Ovary (tissue), 9 donors: ENCODE results near the gene SERPING1. TPM values are rescaled to one million over a fixed set of nuclear protein-coding genes. Genes with fewer than 3 reads are reported as not detected.

Experiments
- DNase-seq, 5 donors: peaks; one replicate each; pipeline ENCODE4 v3.0.0-alpha.2; 2019 to 2020
- H3K27ac ChIP-seq, 2 donors: fragments of 200-600 bp; one replicate each; pipeline versions ENCODE4 v1.5.1 to v1.8.0; 2019 to 2022
- H3K27me3 ChIP-seq: fragments of 200-600 bp; one replicate; pipeline ENCODE4 v1.8.0; 2022
- H3K36me3 ChIP-seq: fragments of 200-600 bp; sonication (generic); one replicate; pipeline ENCODE4 v1.5.1; 2019
- H3K4me1 ChIP-seq: one replicate; pipeline ENCODE4 v1.8.1; 2013; ENCODE audit warnings: mild to moderate bottlenecking, moderate library complexity; ENCODE audit not compliant: insufficient read depth
- H3K4me3 ChIP-seq: fragments of 200-600 bp; sonication (generic); one replicate; pipeline ENCODE4 v1.5.1; 2017
- H3K9me3 ChIP-seq, 2 donors: fragments of 200-600 bp in 1 of 2; sonication (generic) in 1 of 2; one replicate each; pipeline versions ENCODE4 v1.5.1 to v1.8.1; 2013 to 2019; ENCODE audit warnings: mild to moderate bottlenecking in 1 of 2, moderate library complexity in 1 of 2
- EP300 ChIP-seq: sonication (generic); formaldehyde crosslinking; IDR thresholded peaks from one replicate; pipeline ENCODE4 v1.6.1; 2017; ENCODE audit warnings: antibody characterized with exemption
- POLR2A ChIP-seq: fragments of 450-650 bp; IDR thresholded peaks from one replicate; pipeline ENCODE4 v1.6.1; 2017; ENCODE audit warnings: antibody characterized with exemption, mild to moderate bottlenecking, moderate library complexity
- WGBS, 3 donors: extraction: QIAGEN DNeasy Blood & Tissue Kit in 1 of 3; methylation state at CpG; one replicate each; pipeline versions ENCODE4 v1.1.5 to v1.1.7; 2013 to 2017; 5-methylcytosine and 5-hydroxymethylcytosine counted together
- intact Hi-C, 4 donors: fragments of 100-400 bp; cut with DNase I; formaldehyde crosslinking; loops; one replicate each; pipeline versions ENCODE4 v1.11.0 to v1.15.1; 2022 to 2023
- polyA plus RNA-seq, 2 donors: library from polyadenylated mRNA; stranded (reverse); fragments of 200-250 nt in 1 of 2; fragments of 350-450 nt in 1 of 2; fragmentation: Illumina TruSeq in 1 of 2; extraction: RNeasy Lipid Tissue Mini Kit (QIAGEN cat#74804) in 1 of 2; gene quantifications; one replicate each; pipeline ENCODE4 v1.2.3, GENCODE V29; 2013 to 2014
- total RNA-seq, 7 donors: library from RNA; depleted of rRNA in 2 of 7; stranded (reverse); fragments of >200 nt in 2 of 7; fragmentation: NEBNext Ultra II Directional in 3 of 7; extraction: Animal tissue kit (Norgen Biotek cat#: 25700) in 3 of 7; gene quantifications; one replicate each; pipeline versions ENCODE4 v1.1.0 to v1.2.4, GENCODE V29; 2016 to 2023
- TF ChIP-seq, protein P1 (sequence below), 3 donors: fragments of 450-650 bp in 2 of 3; fragments of 200-600 bp in 1 of 3; IDR thresholded peaks; one replicate each; pipeline versions ENCODE4 v1.5.1 to v1.8.0; 2016 to 2022; ENCODE audit warnings: antibody characterized with exemption in 3 of 3, mild to moderate bottlenecking in 1 of 3
- donor health status: DM: no; HTN: no; CAD: no; lungs with moderate emphysema.
- donor health status: DM: no; HTN: no; CAD: no.
- donor health status: Bipolar disorder and iron deficiency.
- donor health status: DM: yes; HTN: yes; CAD: no.
- donor health status: DM: no; HTN: no; CAD: no.
- donor health status: DM: yes; HTN: yes; CAD: no.

The SERPING1 gene
- total and polyA plus RNA-seq, 9 donors: 454 to 2,358 (median 729) TPM

DNA sequence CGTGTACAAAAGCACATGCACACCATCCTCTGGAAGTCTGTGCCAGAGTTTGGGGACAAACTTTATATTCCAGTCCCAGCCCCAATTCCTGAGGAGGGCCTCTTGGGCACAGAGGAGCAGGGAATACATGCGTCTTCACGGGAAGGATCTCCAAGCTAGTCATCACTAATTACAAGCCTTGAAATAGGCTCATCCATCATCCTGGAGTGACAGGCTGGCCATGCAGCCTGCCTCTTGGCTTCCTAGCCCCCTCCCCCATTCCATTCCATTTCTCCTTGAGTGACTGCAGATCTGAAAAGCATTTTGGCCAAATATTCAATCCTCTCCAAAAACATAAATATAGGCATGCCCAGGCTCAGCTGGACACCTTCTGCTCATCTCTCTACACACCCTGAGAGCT, 24.8 kb downstream of the SERPING1 start:
- 51 to 65% (median 57%) methylated on average over 3 of the region's 3 CpGs for WGBS, 3 donors
- no peaks in the 10 kb centered on the region for H3K36me3 ChIP-seq
- no peaks in the 10 kb centered on the region for H3K9me3 ChIP-seq
- H3K4me3 ChIP-seq: no peak overlapping the region
- no peaks in the 10 kb centered on the region for H3K27me3 ChIP-seq
- intact Hi-C loops: no loop called here
- H3K27ac ChIP-seq: no peak overlapping the region
- no peaks in the 10 kb centered on the region for H3K4me1 ChIP-seq
- DNase-seq: no peak
- TF ChIP-seq EP300 (no peak), POLR2A (no peak)
- TF ChIP-seq, protein P1, sequence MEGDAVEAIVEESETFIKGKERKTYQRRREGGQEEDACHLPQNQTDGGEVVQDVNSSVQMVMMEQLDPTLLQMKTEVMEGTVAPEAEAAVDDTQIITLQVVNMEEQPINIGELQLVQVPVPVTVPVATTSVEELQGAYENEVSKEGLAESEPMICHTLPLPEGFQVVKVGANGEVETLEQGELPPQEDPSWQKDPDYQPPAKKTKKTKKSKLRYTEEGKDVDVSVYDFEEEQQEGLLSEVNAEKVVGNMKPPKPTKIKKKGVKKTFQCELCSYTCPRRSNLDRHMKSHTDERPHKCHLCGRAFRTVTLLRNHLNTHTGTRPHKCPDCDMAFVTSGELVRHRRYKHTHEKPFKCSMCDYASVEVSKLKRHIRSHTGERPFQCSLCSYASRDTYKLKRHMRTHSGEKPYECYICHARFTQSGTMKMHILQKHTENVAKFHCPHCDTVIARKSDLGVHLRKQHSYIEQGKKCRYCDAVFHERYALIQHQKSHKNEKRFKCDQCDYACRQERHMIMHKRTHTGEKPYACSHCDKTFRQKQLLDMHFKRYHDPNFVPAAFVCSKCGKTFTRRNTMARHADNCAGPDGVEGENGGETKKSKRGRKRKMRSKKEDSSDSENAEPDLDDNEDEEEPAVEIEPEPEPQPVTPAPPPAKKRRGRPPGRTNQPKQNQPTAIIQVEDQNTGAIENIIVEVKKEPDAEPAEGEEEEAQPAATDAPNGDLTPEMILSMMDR (IDR thresholded peaks at IDR 0.05): no peak

- intact Hi-C loops: no loop called here
- TF ChIP-seq EP300 (no peak), POLR2A (no peak)
- TF ChIP-seq, protein P1 (IDR thresholded peaks at IDR 0.05): no peak
- 80 to 87% (median 84%) methylated on average over 2 of the region's 2 CpGs for WGBS, 3 donors
- Histone ChIP-seq H3K36me3 (no peaks in the 10 kb centered on the region), H3K27ac (no peak overlapping the region), H3K27me3 (no peaks in the 10 kb centered on the region), H3K9me3 (no peaks in the 10 kb centered on the region), H3K4me1 (no peaks in the 10 kb centered on the region), H3K4me3 (no peak overlapping the region)
- no peak for DNase-seq
Measured at GRCh38 chr11:57624864-57625263, 27.4 kb downstream of the SERPING1 start.

DNA sequence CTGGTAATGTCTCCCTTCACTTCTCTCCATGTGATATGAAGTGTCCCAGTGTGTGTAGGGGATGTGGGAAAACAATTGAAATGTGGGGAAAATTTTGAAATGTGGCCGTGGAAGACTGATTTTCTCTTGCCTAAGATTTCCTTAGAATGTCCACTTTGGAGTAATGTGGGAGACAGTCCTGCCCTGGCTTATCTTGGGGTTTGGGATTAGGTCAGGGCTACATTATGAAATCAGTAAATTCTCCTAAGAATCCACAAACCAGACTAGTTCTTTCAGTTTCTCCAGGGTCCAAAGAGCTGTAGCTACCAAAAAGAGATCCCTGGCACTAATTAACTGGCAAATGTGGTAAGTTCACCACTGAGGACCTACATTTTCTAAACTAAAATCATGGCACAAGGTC, 29.4 kb downstream of the SERPING1 start:
- TF ChIP-seq, protein P1 (IDR thresholded peaks at IDR 0.05): no peak
- no peak for TF ChIP-seq EP300
- no peak for TF ChIP-seq POLR2A
- intact Hi-C loops: no loop called here
- Histone ChIP-seq H3K9me3 (no peaks in the 10 kb centered on the region), H3K4me3 (no peak overlapping the region), H3K4me1 (no peaks in the 10 kb centered on the region), H3K36me3 (no peaks in the 10 kb centered on the region), H3K27ac (no peak overlapping the region), H3K27me3 (no peaks in the 10 kb centered on the region)
- DNase-seq: no peak
- WGBS, 3 donors: 39 to 65% (median 43%) methylated on average over 1 of the region's 1 CpG

DNA sequence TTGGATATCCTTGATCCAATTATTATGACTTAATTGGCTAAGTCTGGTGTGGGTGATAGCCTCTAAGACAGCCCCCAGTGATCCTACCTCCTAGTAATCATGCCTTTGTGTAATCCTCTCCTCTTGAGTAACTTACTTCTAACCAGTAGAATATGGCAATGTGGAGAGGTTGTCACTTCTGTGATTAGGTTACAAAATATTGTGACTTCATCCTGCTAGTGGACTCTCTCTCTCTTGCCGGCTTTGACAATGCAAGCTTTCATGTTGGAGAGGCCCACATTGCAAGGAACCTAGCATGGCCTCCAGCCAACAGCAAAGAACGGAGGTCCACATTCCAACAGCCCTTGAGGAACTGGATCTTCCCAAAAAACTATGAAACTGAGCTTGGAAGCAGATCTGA, 32.7 kb downstream of the SERPING1 start:
- no peaks in the 10 kb centered on the region for H3K4me1 ChIP-seq
- H3K27ac ChIP-seq: no peak overlapping the region
- no peak overlapping the region for H3K4me3 ChIP-seq
- intact Hi-C loops: no loop called here
- no peaks in the 10 kb centered on the region for H3K9me3 ChIP-seq
- DNase-seq: no peak
- TF ChIP-seq, protein P1 (IDR thresholded peaks at IDR 0.05): no peak
- TF ChIP-seq EP300 (no peak), POLR2A (no peak)
- 43 to 63% (median 45%) methylated on average over 2 of the region's 2 CpGs for WGBS, 3 donors
- H3K27me3 ChIP-seq: no peaks in the 10 kb centered on the region
- no peaks in the 10 kb centered on the region for H3K36me3 ChIP-seq

DNA sequence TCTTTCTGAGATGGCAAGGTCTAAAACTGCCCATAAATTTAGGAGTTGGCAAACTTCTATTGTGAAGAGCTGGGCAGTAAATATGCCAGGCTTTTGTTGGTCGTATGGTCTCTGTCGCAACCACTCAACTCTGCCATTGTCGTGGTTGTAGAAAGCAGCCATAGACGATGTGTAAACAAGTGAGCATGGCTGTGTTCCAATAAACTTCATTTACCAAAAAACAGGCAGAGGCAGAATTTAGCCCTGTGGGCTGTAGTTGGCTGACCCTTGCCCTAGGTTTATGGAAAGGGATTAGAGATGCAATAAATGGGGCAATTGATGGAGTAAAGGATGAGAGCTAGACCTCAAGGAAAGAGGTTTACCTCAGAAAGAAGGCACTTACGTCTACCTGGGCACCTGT, 34.6 kb downstream of the SERPING1 start:
- no peaks in the 10 kb centered on the region for H3K27me3 ChIP-seq
- intact Hi-C loops: no loop called here
- H3K27ac ChIP-seq: no peak overlapping the region
- no peaks in the 10 kb centered on the region for H3K4me1 ChIP-seq
- no peak for DNase-seq
- no peak overlapping the region for H3K4me3 ChIP-seq
- H3K9me3 ChIP-seq: no peaks in the 10 kb centered on the region
- WGBS, 3 donors: 57 to 61% (median 58%) methylated on average over 5 of the region's 5 CpGs
- H3K36me3 ChIP-seq: no peaks in the 10 kb centered on the region
- TF ChIP-seq POLR2A: no peak
- TF ChIP-seq, protein P1 (IDR thresholded peaks at IDR 0.05): no peak
- TF ChIP-seq EP300: no peak
